Upper lobe of right lung (tissue), 1 donor: ENCODE measurements around the gene MRPS11. TPM values are rescaled to one million over a fixed set of nuclear protein-coding genes. Genes with fewer than 3 reads are reported as not detected.
A peak's percentile ranks its signal among the peaks of the same experiment; 100 is the strongest.
"Not testable (repeated sequence)": the region's sequence is repeated elsewhere in the genome, so short reads cannot be mapped to it uniquely, and the experiment has no call there.

Source experiments
- ATAC-seq: fragments of 200-7000 bp; cut with Tn5 transposase; one replicate; pipeline ENCODE4 v1.9.1; 2020; ENCODE audit warnings: mild to moderate bottlenecking, moderate library complexity
- DNase-seq: peaks from one replicate; pipeline ENCODE4 v3.0.0-alpha.2; 2020
- H3K27ac ChIP-seq: fragments of 200-600 bp; one replicate; pipeline ENCODE4 v1.8.0; 2022
- H3K27me3 ChIP-seq: fragments of 200-600 bp; one replicate; pipeline ENCODE4 v1.8.0; 2022; ENCODE audit warnings: mild to moderate bottlenecking
- H3K36me3 ChIP-seq: fragments of 200-600 bp; one replicate; pipeline ENCODE4 v1.8.0; 2022
- H3K4me1 ChIP-seq: fragments of 200-600 bp; one replicate; pipeline ENCODE4 v1.8.0; 2022
- H3K4me3 ChIP-seq: fragments of 200-600 bp; one replicate; pipeline ENCODE4 v1.8.0; 2022; ENCODE audit warnings: mild to moderate bottlenecking
- H3K9me3 ChIP-seq: fragments of 200-600 bp; one replicate; pipeline ENCODE4 v1.8.0; 2022
- CTCF ChIP-seq: fragments of 200-600 bp; IDR thresholded peaks from one replicate; pipeline ENCODE4 v1.8.0; 2022; ENCODE audit warnings: antibody characterized with exemption
- intact Hi-C: fragments of 100-400 bp; cut with DNase I; formaldehyde crosslinking; loops from one replicate; pipeline ENCODE4 v1.11.0; 2022
- total RNA-seq: library from RNA; stranded (reverse); fragmentation: NEBNext Ultra II Directional; extraction: Animal tissue kit (Norgen Biotek cat#: 25700); gene quantifications from one replicate; pipeline ENCODE4 v1.2.1, GENCODE V29; 2021
- donor health status: DM: no; HTN: yes; CAD: no; lungs with severe emphysema.

Gene MRPS11
- total RNA-seq, 1 donor from 2014 or later, result 33.7 TPM

GRCh38 chr15:88472225-88472624 is 4.7 kb downstream of the MRPS11 start:
- Histone ChIP-seq H3K27ac (no peak overlapping the region), H3K4me3 (no peak overlapping the region), H3K9me3 (no peaks in the 10 kb centered on the region), H3K4me1 (peaks cover 8% of the 10 kb centered on the region), H3K36me3 (peaks cover 37% of the 10 kb centered on the region), H3K27me3 (no peaks in the 10 kb centered on the region)
- ATAC-seq (no peak), DNase-seq (no peak)
- TF ChIP-seq CTCF, result no peak
- intact Hi-C loops, result no loop called here

- H3K9me3 ChIP-seq, H3K27ac ChIP-seq, H3K4me1 ChIP-seq, intact Hi-C loops, ATAC-seq, DNase-seq, H3K27me3 ChIP-seq, H3K4me3 ChIP-seq: not testable (repeated sequence)
- H3K36me3 ChIP-seq, result peaks cover 52% of the 10 kb centered on the region
These were observed 6.3 kb downstream of the MRPS11 start for GRCh38 chr15:88473661-88474293.

- Histone ChIP-seq H3K4me1 (no peaks in the 10 kb centered on the region), H3K27ac (no peak overlapping the region), H3K9me3 (no peaks in the 10 kb centered on the region), H3K27me3 (no peaks in the 10 kb centered on the region), H3K4me3 (no peak overlapping the region), H3K36me3 (peaks cover 55% of the 10 kb centered on the region)
- ATAC-seq, result no peak
- no peak for DNase-seq
- intact Hi-C loops, result no loop called here
- peak; percentile 14 for TF ChIP-seq CTCF
These were observed 9.1 kb downstream of the MRPS11 start for GRCh38 chr15:88476635-88477060.

- Histone ChIP-seq H3K9me3 (no peaks in the 10 kb centered on the region), H3K4me1 (no peaks in the 10 kb centered on the region), H3K27me3 (no peaks in the 10 kb centered on the region), H3K27ac (no peak overlapping the region), H3K4me3 (no peak overlapping the region), H3K36me3 (peaks cover 55% of the 10 kb centered on the region)
- DNase-seq (no peak), ATAC-seq (no peak)
- intact Hi-C loops, result no loop called here
- TF ChIP-seq CTCF, result no peak
These were observed 9.6 kb downstream of the MRPS11 start for GRCh38 chr15:88477126-88477525.

GRCh38 chr15:88477904-88478303 is 10.4 kb downstream of the MRPS11 start:
- H3K27ac ChIP-seq, result no peak overlapping the region
- no peaks in the 10 kb centered on the region for H3K4me1 ChIP-seq
- no peak for DNase-seq
- TF ChIP-seq CTCF, result no peak
- intact Hi-C loops, result no loop called here
- no peaks in the 10 kb centered on the region for H3K9me3 ChIP-seq
- ATAC-seq, result no peak
- peaks cover 50% of the 10 kb centered on the region for H3K36me3 ChIP-seq
- H3K27me3 ChIP-seq, result no peaks in the 10 kb centered on the region
- no peak overlapping the region for H3K4me3 ChIP-seq

- no peaks in the 10 kb centered on the region for H3K4me1 ChIP-seq
- TF ChIP-seq CTCF, result no peak
- intact Hi-C loops, result no loop called here
- H3K27me3 ChIP-seq, result no peaks in the 10 kb centered on the region
- no peak for DNase-seq
- no peak overlapping the region for H3K4me3 ChIP-seq
- H3K27ac ChIP-seq, result no peak overlapping the region
- ATAC-seq, result no peak
- H3K9me3 ChIP-seq, result no peaks in the 10 kb centered on the region
- peaks cover 37% of the 10 kb centered on the region for H3K36me3 ChIP-seq
These were observed 11.7 kb downstream of the MRPS11 start for GRCh38 chr15:88479169-88479568.
